Coronary artery (tissue), 2 donors: Measurements from ENCODE around the gene CACNA1G.

Experiments used
- DNase-seq: peaks from one replicate; pipeline ENCODE4 v3.0.0-alpha.2; 2017; ENCODE audit warnings: low spot score
- H3K27ac ChIP-seq, 2 donors: fragments of 200-600 bp; sonication (generic); one replicate each; pipeline ENCODE4 v1.5.1; 2016 to 2019
- H3K4me3 ChIP-seq: fragments of 200-600 bp; sonication (generic); 2 replicates; pipeline ENCODE4 v1.5.1; 2016; ENCODE audit warnings: mild to moderate bottlenecking, moderate library complexity
- TF ChIP-seq, protein P1 (sequence below): fragments of 200-600 bp; sonication (generic); IDR thresholded peaks from one replicate; pipeline ENCODE4 v1.5.1; 2019; ENCODE audit warnings: antibody characterized with exemption

The CACNA1G gene

DNA sequence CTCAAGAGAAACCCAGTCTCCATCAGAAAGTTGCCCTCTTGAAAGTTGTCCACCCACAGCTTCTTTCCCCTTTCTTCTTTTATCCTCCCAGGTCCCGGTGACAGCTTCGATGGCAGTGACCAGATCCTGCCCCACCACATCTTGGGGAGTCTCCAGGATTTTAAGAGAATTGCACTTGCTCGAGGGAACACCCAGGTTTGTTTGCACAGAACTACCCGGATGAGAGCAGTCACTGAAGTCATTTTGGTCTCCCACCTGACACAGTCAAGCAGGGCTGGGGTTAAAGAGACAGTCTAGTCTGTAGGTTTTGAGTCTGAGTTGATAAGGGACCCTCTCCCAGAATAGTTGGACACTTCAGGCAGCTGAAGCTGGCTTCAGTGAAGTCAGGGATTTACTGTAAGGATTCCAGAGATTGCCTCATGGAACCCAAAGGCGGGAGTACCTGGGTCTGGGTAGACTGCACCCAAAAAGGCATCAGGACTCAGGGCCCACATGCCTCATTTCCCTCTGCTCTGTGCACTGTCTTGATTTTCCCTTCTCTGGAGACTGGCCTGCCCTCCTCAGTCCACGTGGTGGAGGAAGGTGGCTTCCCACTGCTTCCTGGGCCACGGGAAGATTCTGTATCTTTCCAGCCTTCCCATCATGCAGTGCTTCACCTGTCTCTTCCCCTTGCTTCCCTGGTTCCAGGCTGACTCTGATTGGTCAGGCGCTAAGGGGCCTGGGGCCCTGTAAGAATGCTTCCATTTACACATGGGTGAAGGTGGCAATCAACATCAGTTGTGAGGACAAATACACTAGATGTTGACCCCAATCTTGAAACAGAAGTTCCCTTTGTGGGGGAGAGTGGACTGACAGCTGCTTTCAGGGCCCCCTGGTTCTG lies 42.8 kb upstream of the CACNA1G start:
- H3K27ac ChIP-seq: no peak overlapping the region
- TF ChIP-seq, protein P1, sequence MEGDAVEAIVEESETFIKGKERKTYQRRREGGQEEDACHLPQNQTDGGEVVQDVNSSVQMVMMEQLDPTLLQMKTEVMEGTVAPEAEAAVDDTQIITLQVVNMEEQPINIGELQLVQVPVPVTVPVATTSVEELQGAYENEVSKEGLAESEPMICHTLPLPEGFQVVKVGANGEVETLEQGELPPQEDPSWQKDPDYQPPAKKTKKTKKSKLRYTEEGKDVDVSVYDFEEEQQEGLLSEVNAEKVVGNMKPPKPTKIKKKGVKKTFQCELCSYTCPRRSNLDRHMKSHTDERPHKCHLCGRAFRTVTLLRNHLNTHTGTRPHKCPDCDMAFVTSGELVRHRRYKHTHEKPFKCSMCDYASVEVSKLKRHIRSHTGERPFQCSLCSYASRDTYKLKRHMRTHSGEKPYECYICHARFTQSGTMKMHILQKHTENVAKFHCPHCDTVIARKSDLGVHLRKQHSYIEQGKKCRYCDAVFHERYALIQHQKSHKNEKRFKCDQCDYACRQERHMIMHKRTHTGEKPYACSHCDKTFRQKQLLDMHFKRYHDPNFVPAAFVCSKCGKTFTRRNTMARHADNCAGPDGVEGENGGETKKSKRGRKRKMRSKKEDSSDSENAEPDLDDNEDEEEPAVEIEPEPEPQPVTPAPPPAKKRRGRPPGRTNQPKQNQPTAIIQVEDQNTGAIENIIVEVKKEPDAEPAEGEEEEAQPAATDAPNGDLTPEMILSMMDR: no peak
- no peak for DNase-seq
- no peak overlapping the region for H3K4me3 ChIP-seq

DNA sequence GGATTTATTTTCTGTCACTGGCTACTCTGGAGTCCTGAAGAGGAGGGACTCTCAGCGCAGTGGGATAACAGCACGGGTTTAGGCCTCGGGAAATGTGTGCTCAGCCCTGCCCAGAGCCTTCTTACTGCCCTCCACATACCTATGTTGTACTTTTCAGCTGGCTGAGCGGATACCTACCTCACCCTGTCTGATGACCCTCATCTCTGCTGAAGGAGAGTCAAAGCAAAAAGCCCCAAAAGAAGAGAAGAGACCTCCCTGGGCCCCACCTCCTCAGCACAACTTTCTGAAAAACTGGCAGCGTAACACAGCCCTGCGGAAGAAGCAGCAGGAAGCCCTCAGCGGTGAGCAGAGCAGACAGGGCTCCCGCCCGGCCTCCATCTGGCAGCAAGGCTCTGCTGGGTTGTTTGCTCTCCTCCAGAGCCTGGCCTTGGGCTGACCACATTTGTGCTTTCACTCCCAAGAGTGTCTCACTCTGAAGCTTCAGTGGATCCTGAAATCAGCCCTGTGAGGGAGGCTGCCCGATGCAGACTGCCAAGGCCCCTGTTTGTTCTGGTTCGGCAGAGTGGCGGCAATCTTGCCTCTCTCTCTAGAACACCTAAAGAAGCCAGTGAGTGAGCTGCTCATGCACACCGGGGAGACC lies 42.0 kb upstream of the CACNA1G start:
- Histone ChIP-seq H3K4me3 (no peak overlapping the region), H3K27ac (no peak overlapping the region)
- DNase-seq: no peak
- TF ChIP-seq, protein P1: no peak

DNA sequence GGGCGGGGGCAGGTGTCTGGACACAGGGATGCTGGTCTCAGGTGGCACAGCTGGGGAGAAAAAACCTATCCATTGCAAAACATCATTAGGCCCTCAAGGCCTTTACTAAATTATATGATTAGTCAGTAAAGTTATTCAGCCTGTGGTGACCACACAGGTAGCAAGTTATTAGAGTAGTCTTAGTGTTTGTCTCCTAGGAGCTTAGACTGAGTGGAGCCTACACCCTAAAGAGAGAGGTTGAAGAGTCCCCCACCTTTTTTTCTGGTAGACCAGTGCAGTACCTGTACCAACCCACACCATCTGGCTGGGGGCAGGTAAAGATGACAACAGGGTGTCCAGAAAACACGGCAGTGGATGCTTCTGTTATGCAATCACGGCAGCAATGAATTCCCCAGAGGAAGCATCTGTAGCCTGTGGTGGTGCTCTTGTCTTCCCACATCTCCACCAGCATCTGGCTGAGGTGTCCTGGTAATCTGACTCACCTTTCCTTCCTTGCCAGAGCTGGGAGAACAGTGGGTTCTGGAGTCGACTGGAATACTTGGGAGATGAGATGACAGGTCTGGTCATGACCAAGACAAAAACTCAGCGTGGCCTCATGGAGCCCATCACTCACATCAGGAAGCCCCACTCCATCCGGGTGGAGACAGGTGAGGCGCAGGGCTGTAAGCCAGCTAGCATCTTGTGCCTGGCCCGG lies 41.2 kb upstream of the CACNA1G start:
- TF ChIP-seq, protein P1: no peak
- Histone ChIP-seq H3K27ac (no peak overlapping the region), H3K4me3 (no peak overlapping the region)
- DNase-seq: no peak

DNA sequence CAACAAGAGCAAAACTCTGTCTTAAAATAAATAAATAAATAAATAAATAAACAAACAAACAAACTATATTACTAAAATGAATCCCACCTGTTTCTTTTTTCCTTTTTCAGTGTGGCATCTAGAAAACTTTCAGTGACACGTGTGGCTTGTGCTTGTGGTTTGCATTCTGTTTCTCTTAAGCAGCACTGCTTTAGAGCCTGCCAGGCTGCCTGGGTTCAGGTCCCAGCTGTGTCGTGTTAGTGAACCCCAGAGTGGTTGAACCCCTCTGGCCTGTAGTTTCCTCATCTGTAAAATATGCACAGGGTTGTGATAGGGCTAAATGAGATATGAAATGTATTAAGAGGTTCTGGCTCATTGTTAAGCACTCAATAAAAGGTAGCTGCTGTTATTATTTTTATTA lies 40.0 kb upstream of the CACNA1G start:
- no peak overlapping the region for H3K27ac ChIP-seq
- DNase-seq: no peak
- TF ChIP-seq, protein P1: no peak
- H3K4me3 ChIP-seq: no peak overlapping the region

DNA sequence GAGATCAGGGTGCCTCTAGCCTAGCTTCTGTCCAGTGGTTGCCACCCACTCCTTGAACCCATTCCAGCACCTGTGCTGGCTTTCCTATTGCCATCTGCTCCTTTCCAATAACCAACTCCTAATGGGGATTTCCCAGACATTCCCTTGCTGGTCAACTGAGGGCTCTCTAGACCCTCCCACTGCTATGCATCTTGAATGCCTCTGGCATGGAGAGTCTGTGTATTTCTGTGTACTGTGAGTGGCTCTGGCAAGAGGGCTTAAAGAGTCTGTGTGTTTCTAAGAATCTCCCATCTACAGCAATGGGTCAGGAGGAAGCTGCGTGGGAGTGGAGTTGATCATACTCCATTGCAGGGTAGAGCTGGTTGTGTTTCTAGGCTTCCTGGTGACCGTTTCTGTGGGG lies 39.0 kb upstream of the CACNA1G start:
- Histone ChIP-seq H3K27ac (no peak overlapping the region), H3K4me3 (no peak overlapping the region)
- no peak for DNase-seq
- TF ChIP-seq, protein P1: no peak

DNA sequence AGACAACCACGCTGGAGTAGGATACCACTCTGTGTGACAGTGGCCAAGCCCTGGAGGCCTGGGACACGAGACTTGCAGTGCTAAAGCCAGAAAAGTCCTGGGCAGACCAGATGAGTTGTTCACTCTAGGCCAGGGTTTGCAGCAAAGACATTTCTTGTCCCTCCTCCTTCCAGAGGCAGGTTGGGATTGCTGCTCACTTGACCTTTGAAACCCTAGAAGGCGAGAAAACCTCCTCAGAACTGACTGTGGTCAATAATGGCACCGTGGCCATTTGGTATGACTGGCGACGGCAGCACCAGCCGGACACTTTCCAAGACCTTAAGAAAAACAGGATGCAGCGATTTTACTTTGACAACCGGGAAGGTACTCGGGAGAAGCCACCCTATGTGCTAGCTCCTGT lies 37.7 kb upstream of the CACNA1G start:
- TF ChIP-seq, protein P1: no peak
- DNase-seq: no peak
- no peak overlapping the region for H3K27ac ChIP-seq

More for the DNA sequence above, 37.7 kb upstream of the CACNA1G start:
- H3K4me3 ChIP-seq: no peak overlapping the region
